K562 (cell line): ENCODE data around the gene NARF. TPM values are rescaled to one million over a fixed set of nuclear protein-coding genes. Genes with fewer than 3 reads are reported as not detected.

ENCODE experiments used
- ASH1L ChIP-seq: fragments of 450-650 bp; IDR thresholded peaks from 2 replicates; pipeline ENCODE4 v1.6.1; 2018; ENCODE audit warnings: borderline replicate concordance, mild to moderate bottlenecking, low read depth; ENCODE audit not compliant: partially characterized antibody
- CBFA2T2 ChIP-seq: fragments of 450-650 bp; conservative IDR thresholded peaks from 2 replicates; pipeline ENCODE4 v1.6.1; 2017; ENCODE audit warnings: mild to moderate bottlenecking
- CCNT2 ChIP-seq: IDR thresholded peaks from 2 replicates; pipeline ENCODE4 v1.6.1; 2011; ENCODE audit warnings: borderline replicate concordance, low read depth, mild to moderate bottlenecking, moderate library complexity, mixed read lengths, low read length; ENCODE audit not compliant: insufficient read length; ENCODE audit errors: extremely low read depth
- GTF2A2 ChIP-seq: IDR thresholded peaks from 2 replicates; pipeline ENCODE4 v1.6.1; 2016; ENCODE audit warnings: mild to moderate bottlenecking, missing genetic modification characterization, missing compliant biosample characterization
- MTA1 ChIP-seq: fragments of 450-650 bp; IDR thresholded peaks from 2 replicates; pipeline ENCODE4 v1.6.1; 2017; ENCODE audit warnings: borderline replicate concordance
- PCBP2 ChIP-seq: fragments of 200-400 bp; formaldehyde crosslinking; IDR thresholded peaks from 2 replicates; pipeline ENCODE4 v1.6.1; 2018; ENCODE audit warnings: low read length, low read depth, mild to moderate bottlenecking, moderate library complexity; ENCODE audit not compliant: poor library complexity, severe bottlenecking
- PTBP1 ChIP-seq: fragments of 200-400 bp; formaldehyde crosslinking; IDR thresholded peaks from 2 replicates; pipeline ENCODE4 v1.6.1; 2017; ENCODE audit warnings: low read depth, low read length
- PTRF ChIP-seq: fragments of 450-650 bp; IDR thresholded peaks from 2 replicates; pipeline ENCODE4 v1.6.1; 2016; ENCODE audit warnings: mild to moderate bottlenecking, missing genetic modification characterization, missing compliant biosample characterization
- SIN3A ChIP-seq, 2 experiments: fragments of 150-350 bp in 1 of 2; IDR thresholded peaks; 2 replicates each; pipeline ENCODE4 v1.6.1; 2011 to 2016; ENCODE audit warnings: borderline replicate concordance in 2 of 2, low read depth in 2 of 2, low read length in 2 of 2, mild to moderate bottlenecking in 2 of 2, moderate library complexity in 2 of 2; ENCODE audit not compliant: control insufficient read depth in 1 of 2
- SMAD3 ChIP-seq: fragments of 450-650 bp; formaldehyde crosslinking; conservative IDR thresholded peaks from 2 replicates; pipeline ENCODE4 v1.4.0; 2020; ENCODE audit warnings: mild to moderate bottlenecking
- SMC3 ChIP-seq: conservative IDR thresholded peaks from 2 replicates; pipeline ENCODE4 v1.6.1; 2011; ENCODE audit warnings: low read depth, low read length, improper control_type of control experiment; ENCODE audit not compliant: insufficient read depth
- SPI1 ChIP-seq: IDR thresholded peaks from 2 replicates; pipeline ENCODE4 v1.6.1; 2011; ENCODE audit warnings: low read depth, low read length, control low read depth, borderline replicate concordance
- STAT5B ChIP-seq: fragments of 250-450 bp; sonication (Bioruptor Pico); IDR thresholded peaks from 2 replicates; pipeline ENCODE4 v1.8.0; 2021; ENCODE audit warnings: mild to moderate bottlenecking, inconsistent platforms
- TEAD4 ChIP-seq, 2 experiments: sonication (generic) in 1 of 2; formaldehyde crosslinking in 1 of 2; IDR thresholded peaks; 2 replicates each; pipeline versions ENCODE4 v1.6.1 to v1.8.0; 2012 to 2022; ENCODE audit warnings: borderline replicate concordance in 1 of 2, inconsistent platforms in 1 of 2, low read length in 1 of 2, mild to moderate bottlenecking in 1 of 2, missing genetic modification reagents in 1 of 2
- TOE1 ChIP-seq, 2 experiments: fragments of 450-650 bp in 1 of 2; sonication (generic) in 1 of 2; formaldehyde crosslinking in 1 of 2; IDR thresholded peaks; 2 replicates each; pipeline versions ENCODE4 v1.7.1 to v1.8.0; 2016 to 2022; ENCODE audit warnings: borderline replicate concordance in 2 of 2, mild to moderate bottlenecking in 2 of 2, antibody characterized with exemption in 1 of 2, inconsistent platforms in 1 of 2, low read depth in 1 of 2, missing genetic modification reagents in 1 of 2, moderate library complexity in 1 of 2
- ZNF431 ChIP-seq: sonication (generic); formaldehyde crosslinking; IDR thresholded peaks from 2 replicates; pipeline ENCODE4 v1.8.0; 2022; ENCODE audit warnings: mild to moderate bottlenecking, missing genetic modification reagents
- ZNF57 ChIP-seq: fragments of 450-650 bp; formaldehyde crosslinking; IDR thresholded peaks from 2 replicates; pipeline ENCODE4 v1.4.0; 2020; ENCODE audit warnings: mild to moderate bottlenecking, moderate library complexity
- polyA plus RNA-seq, 8 experiments: library from polyadenylated mRNA; depleted of rRNA in 4 of 8; stranded (reverse) in 5 of 8; unstranded in 3 of 8; fragments of >200 nt; fragmentation: Nextera tagmentation in 2 of 8; fragmentation: Illumina TruSeq in 1 of 8; extraction: Ambion mirVana in 2 of 8; extraction: Trizol in 1 of 8; gene quantifications; 2 replicates each; pipeline versions ENCODE4 v1.2.1 to v1.2.3, GENCODE V29; 2011 to 2014; ENCODE audit warnings: inconsistent platforms in 1 of 8, missing spikeins in 1 of 8
- total RNA-seq, 7 experiments: library from RNA; depleted of rRNA in 6 of 7; stranded (reverse); fragments of >200 nt in 6 of 7; fragmentation: Illumina TruSeq in 2 of 7; extraction: Trizol in 2 of 7; gene quantifications; 2 replicates each; pipeline versions ENCODE4 v1.2.1 to v1.2.3, GENCODE V29; 2011 to 2021; ENCODE audit warnings: low replicate concordance in 1 of 7
- TF ChIP-seq, protein P1 (sequence below), 3 experiments: fragments of 200-800 bp in 1 of 3; fragments of 250-450 bp in 1 of 3; fragments of 450-650 bp in 1 of 3; sonication (Bioruptor Pico) in 1 of 3; sonication (Bioruptor generic) in 1 of 3; formaldehyde crosslinking in 1 of 3; IDR thresholded peaks; 2 replicates each; pipeline versions ENCODE4 v1.6.1 to v1.8.0; 2016 to 2022; ENCODE audit warnings: mild to moderate bottlenecking in 2 of 3, missing genetic modification characterization in 2 of 3, missing compliant biosample characterization in 1 of 3, moderate library complexity in 1 of 3
- TF ChIP-seq, protein P2 (sequence below): sonication (generic); formaldehyde crosslinking; IDR thresholded peaks from 2 replicates; pipeline ENCODE4 v1.8.1; 2022; ENCODE audit warnings: missing genetic modification reagents
- TF ChIP-seq, protein P3 (sequence below), 2 experiments: IDR thresholded peaks; 2 replicates each; pipeline ENCODE4 v1.6.1; 2011; ENCODE audit warnings: borderline replicate concordance in 1 of 2, control low read depth in 1 of 2, low read depth in 1 of 2, low read length in 1 of 2, mild to moderate bottlenecking in 1 of 2, mixed read lengths in 1 of 2, moderate library complexity in 1 of 2; ENCODE audit not compliant: insufficient read depth in 1 of 2, insufficient read length in 1 of 2, poor library complexity in 1 of 2, severe bottlenecking in 1 of 2; ENCODE audit errors: extremely low read depth in 1 of 2

NARF gene
- total and polyA plus RNA-seq, 9 of the 15 experiments (the other 6 are each of a cell fraction or from before 2014, with no cell fraction given) = 60.4 to 423 (median 132) TPM

DNA sequence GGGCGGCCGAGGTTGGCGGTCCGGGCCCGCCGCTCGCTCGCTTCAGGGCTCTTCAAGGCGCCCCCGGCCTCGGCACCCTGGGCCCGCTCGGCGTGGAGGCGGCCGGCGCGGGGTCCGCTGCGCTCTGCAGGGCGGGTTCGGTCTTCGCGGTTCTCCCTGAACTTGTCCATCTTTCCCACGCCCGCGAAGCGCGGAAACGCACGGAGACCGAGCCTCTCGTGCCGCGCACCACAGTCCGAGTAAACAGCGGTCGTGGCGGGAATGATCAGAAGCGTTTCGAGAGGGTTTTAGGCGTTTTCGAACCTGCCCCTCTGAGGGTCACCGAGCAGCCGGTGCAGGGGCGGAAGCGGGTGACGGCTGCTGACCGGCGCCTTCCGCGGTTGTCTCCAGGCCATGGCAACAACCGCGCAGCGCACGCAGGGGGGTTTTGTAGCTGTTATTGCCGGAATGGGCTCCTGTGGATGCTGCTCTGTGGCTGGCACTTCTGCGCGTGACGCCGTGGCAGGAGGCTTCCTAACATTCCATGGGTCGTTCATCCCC, 414 bp downstream of the NARF start (continued):
- no peak for TF ChIP-seq MTA1
- no peak for TF ChIP-seq PTBP1
- TF ChIP-seq SPI1 = no peak
- TF ChIP-seq ZNF431 (CRISPR knock-in tag) = no peak
- TF ChIP-seq, protein P1, sequence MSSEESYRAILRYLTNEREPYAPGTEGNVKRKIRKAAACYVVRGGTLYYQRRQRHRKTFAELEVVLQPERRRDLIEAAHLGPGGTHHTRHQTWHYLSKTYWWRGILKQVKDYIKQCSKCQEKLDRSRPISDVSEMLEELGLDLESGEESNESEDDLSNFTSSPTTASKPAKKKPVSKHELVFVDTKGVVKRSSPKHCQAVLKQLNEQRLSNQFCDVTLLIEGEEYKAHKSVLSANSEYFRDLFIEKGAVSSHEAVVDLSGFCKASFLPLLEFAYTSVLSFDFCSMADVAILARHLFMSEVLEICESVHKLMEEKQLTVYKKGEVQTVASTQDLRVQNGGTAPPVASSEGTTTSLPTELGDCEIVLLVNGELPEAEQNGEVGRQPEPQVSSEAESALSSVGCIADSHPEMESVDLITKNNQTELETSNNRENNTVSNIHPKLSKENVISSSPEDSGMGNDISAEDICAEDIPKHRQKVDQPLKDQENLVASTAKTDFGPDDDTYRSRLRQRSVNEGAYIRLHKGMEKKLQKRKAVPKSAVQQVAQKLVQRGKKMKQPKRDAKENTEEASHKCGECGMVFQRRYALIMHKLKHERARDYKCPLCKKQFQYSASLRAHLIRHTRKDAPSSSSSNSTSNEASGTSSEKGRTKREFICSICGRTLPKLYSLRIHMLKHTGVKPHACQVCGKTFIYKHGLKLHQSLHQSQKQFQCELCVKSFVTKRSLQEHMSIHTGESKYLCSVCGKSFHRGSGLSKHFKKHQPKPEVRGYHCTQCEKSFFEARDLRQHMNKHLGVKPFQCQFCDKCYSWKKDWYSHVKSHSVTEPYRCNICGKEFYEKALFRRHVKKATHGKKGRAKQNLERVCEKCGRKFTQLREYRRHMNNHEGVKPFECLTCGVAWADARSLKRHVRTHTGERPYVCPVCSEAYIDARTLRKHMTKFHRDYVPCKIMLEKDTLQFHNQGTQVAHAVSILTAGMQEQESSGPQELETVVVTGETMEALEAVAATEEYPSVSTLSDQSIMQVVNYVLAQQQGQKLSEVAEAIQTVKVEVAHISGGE (CRISPR knock-in tag; IDR thresholded peaks at IDR 0.05) = no peak
- TF ChIP-seq PCBP2 = no peak
- TF ChIP-seq, protein P2, sequence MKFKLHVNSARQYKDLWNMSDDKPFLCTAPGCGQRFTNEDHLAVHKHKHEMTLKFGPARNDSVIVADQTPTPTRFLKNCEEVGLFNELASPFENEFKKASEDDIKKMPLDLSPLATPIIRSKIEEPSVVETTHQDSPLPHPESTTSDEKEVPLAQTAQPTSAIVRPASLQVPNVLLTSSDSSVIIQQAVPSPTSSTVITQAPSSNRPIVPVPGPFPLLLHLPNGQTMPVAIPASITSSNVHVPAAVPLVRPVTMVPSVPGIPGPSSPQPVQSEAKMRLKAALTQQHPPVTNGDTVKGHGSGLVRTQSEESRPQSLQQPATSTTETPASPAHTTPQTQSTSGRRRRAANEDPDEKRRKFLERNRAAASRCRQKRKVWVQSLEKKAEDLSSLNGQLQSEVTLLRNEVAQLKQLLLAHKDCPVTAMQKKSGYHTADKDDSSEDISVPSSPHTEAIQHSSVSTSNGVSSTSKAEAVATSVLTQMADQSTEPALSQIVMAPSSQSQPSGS (CRISPR knock-in tag) = no peak
- no peak for TF ChIP-seq PTRF (tag)
- no peak for TF ChIP-seq CCNT2
- TF ChIP-seq SMAD3 (CRISPR knock-in tag) = no peak
- no peak for TF ChIP-seq STAT5B (CRISPR knock-in tag)
- TF ChIP-seq TOE1 (IDR thresholded peaks at IDR 0.05; ENCODE audit: borderline replicate concordance) = no peak
- peak; percentile 67; the same call in 1 of the 2 replicates for TF ChIP-seq TOE1 (CRISPR knock-in tag; IDR thresholded peaks at IDR 0.05; ENCODE audit: borderline replicate concordance, low read depth)
- no peak for TF ChIP-seq TEAD4 (IDR thresholded peaks at IDR 0.05; ENCODE audit: low read length)
- TF ChIP-seq TEAD4 (CRISPR knock-in tag; IDR thresholded peaks at IDR 0.05; ENCODE audit: borderline replicate concordance) = no peak
- no peak for TF ChIP-seq CBFA2T2
- TF ChIP-seq ZNF57 = no peak
- TF ChIP-seq GTF2A2 (tag) = no peak
- peak in 1 of 2 experiments; percentile 38; a peak in 1 of 4 replicates for TF ChIP-seq SIN3A (IDR thresholded peaks at IDR 0.05; ENCODE audit: borderline replicate concordance in 2 of 2, control insufficient read depth in 1 of 2, low read depth in 2 of 2, low read length in 2 of 2)
- no peak for TF ChIP-seq SMC3
- TF ChIP-seq, protein P3, sequence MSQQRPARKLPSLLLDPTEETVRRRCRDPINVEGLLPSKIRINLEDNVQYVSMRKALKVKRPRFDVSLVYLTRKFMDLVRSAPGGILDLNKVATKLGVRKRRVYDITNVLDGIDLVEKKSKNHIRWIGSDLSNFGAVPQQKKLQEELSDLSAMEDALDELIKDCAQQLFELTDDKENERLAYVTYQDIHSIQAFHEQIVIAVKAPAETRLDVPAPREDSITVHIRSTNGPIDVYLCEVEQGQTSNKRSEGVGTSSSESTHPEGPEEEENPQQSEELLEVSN (IDR thresholded peaks at IDR 0.05; ENCODE audit: borderline replicate concordance in 1 of 2, extremely low read depth in 1 of 2, insufficient read depth in 1 of 2, insufficient read length in 1 of 2, low read depth in 1 of 2, low read length in 1 of 2, poor library complexity in 1 of 2, severe bottlenecking in 1 of 2) = peak in 1 of 2 experiments; percentile 18
- TF ChIP-seq ASH1L = no peak
